Measurements from ENCODE around the gene FBXO31.

FBXO31 gene

DNA sequence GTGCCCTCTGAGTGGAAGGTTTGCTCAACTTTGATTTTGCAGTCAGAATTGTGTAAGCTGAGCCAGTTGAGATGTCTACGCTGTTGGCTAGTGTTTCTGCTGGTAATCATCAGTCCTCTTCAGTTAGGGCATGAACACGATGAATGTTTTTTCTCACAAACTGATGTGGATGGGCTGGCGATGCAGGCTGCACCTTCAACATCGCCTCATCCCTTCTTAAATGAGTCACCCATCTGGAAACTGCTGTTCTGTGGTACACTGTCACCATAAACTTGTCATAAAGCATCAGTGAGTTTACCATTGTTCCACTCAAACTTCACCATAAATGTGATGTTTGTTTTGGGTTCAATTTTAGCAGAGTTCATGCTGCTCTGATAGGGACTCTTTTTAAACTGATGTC, 74.8 kb downstream of the FBXO31 start:
- in situ Hi-C loops (cut with HindIII; ENCODE audit: low pct_ligation_motif_present, low pct_unique_long_range_greater_than_20kb, low sequenced_read_pairs) = no loop called here
- DNase-seq = no peak

DNA sequence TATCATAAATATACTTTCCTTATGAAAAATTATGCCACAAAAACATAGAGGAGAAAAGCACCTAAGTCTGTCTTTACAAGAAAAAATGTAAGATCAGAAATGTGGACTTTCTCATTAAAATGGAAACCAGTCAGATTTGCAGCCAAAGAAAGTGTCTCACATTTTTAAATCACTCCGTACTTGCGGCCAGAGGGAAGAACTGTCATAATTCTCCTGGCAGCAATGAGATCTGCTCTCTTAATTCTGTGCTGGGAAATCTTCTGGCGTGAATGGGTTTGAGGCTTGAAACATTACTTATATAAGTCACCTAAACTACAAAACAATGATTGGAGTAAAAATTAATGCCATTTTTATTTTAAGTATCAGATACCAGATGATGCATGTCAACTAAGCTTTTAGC, 77.1 kb downstream of the FBXO31 start:
- no peak for DNase-seq
- in situ Hi-C loops (cut with HindIII; ENCODE audit: low pct_ligation_motif_present, low pct_unique_long_range_greater_than_20kb, low sequenced_read_pairs) = no loop called here

DNA sequence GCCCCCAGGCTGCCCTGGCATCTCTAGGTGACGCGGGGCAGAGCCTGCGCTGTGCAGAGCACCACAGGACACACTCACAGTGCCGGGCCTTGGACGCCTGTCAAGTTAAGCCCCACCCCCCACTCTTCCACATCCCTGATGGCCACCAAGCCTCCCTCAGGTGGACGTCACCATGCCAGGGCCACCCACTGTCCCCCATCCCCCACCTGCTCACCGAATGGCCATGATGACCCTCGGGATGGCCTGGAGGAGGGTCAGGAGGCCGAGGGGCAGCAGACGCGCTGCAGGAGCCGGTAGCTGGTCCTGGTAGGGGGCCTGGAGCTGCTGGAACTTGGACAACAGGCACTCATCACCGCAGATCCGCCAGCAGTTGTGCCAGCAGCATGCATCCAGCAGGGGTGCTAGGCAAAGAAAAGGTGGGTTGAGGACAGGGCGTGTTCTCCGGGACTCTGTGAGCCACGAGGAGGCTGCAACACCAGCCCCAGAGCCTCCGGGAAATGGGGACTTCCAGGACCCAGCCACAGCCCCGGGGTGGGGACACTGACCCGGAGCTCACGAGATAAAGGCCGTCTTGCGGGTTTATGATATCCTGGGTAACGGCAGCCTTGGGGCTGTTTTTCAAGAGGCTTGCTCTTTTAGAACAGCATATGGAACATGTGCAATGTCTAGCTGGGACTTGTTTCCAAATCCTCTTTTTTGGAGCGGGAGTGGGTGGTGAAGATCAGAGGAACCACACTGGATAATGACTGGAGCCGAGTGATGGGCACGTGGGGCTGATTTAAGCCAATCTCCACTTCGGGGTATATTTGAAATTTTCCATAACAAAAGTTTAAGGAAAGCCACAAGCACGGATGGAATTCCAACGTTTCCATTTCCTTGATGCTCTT, 77.8 kb downstream of the FBXO31 start:
- DNase-seq = no peak

DNA sequence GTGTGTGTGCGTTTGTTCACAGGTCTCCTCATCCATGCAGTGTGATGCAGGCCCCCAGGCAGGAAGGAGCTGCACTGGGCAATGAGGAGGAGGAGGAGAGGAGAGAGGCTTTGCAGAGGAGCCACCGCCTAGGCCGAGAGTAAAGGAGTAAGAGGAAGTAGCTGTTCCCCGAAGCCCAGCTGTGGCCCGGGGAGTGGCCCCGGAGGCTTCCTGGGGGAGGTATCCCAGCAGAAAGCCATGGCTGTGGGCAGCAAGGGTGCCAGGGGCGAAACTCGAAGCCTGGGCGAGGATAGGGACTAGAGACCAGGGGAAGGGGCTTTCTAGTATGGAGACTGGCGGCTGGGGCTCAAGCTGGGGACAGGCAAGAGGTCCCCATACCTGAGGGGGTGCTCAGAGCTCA, 78.6 kb downstream of the FBXO31 start:
- in situ Hi-C loops (cut with HindIII; ENCODE audit: low pct_ligation_motif_present, low pct_unique_long_range_greater_than_20kb, low sequenced_read_pairs) = no loop called here
- no peak for DNase-seq

More for the DNA sequence above, 77.8 kb downstream of the FBXO31 start:
- in situ Hi-C loops (cut with HindIII; ENCODE audit: low pct_ligation_motif_present, low pct_unique_long_range_greater_than_20kb, low sequenced_read_pairs) = no loop called here

DNA sequence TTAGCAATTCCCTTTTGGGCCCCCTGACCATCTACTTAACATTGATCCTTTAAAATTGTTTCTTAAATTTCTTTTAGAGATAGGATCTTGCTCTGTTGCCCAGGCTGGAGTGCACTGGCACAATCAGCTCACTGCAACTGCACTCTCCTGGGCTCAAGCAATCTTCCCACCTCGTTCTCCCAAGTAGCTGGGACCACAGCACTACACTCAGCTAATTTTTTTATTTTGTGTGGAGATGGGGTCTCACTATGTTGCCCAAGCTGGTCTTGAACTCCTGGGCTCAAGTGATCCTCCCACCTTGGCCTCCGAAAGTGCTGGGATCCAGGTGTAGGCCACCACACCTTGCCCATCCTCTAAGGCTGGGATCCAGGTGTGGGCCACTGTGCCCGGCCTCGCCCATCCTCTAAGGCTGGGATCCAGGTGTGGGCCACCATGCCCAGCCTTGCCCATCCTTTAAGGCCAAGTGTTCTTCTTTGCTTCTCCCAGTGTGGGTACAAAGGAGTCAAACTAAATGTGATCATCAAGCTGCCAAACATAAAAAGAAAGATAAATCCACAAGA, 79.5 kb downstream of the FBXO31 start:
- in situ Hi-C loops (cut with HindIII; ENCODE audit: low pct_ligation_motif_present, low pct_unique_long_range_greater_than_20kb, low sequenced_read_pairs) = no loop called here
- no peak for DNase-seq

DNA sequence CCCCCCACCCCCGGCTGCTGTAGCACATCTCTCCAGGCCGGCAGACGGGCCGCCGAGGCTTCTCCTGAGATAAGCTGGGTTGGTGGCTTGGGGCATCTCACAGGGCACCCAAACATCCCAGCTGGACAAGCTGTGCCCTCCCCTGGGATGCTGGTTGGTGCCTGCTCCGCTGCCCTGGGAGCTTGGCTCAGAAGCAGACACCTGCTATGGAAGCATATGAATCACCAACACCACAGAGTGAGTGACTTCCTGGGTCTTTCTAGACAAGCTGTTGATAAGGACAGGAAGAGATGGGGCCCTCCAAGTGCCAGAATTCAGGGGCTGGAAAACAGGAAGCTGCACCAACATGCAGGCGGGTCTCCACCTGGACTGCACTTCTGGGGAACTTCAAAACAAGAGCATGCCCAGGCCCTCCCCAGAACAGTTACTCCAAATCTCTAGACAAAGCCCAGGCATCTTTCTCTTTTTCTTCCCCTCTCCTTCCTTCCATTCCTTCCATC, 80.1 kb downstream of the FBXO31 start:
- DNase-seq = peak; percentile 33
- in situ Hi-C loops (cut with HindIII; ENCODE audit: low pct_ligation_motif_present, low pct_unique_long_range_greater_than_20kb, low sequenced_read_pairs) = no loop called here

DNA sequence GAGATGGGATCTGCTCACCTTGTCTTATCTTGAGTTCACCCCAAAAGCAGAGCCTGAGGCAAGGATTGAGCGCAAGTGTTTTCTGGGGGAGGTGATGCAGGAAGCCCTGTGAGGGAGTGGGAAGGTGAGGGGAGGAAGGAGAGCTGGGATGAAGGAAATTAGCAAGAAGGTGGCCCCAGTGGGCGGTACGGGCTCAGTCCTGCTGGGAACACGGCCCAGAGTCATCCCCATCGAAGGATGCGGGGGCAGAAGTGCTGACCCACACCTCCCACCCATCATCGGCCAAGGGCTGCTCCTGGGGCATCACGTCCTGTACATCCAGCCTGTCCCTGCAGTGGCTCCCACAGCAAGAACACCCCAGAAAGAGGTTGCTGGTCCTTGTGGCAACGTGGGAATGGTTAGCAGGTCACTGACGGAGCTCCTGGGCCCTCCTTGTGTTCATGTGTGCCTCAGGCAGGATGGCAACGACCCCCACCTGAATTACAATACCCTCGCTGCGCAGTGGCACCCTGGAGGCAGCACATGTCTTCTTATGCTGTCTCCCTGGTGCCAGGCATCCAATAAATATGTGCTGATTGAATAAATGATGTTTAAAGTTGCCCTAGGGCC, 84.6 kb downstream of the FBXO31 start:
- in situ Hi-C loops (cut with HindIII; ENCODE audit: low pct_ligation_motif_present, low pct_unique_long_range_greater_than_20kb, low sequenced_read_pairs) = no loop called here
- no peak for DNase-seq

DNA sequence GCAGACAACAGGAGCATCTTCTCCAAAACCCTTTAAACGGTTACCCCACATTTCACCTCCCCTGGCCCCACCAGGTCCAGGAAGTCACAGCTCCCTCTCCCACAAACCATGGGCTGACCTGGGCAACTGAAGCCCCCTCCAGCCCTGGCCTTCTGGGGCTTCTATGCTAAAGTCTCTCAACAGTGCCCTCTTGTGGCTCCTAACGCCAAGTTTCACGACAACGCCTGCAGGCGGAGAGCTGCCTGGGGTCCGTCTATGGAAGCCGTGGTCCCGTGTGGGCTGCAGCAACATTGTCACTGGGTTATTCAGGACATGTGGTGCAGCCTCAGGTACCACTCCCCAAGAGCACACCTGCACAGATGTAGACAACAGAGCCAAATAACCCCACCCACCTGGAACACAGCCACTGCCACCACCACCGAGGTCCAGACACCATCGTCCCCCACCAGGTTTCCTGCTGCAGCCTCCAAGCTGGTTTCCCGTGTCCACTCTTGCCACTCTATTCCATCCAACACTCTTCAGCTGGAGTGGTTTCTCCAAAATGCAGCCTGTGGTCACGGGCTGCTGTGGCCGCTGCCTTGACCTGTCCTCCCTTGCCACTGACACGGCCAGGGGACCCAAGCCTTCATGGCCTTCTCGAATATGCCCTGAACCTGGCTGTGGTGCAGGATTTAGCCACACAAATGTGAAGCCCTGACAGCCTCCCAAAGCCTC, 85.5 kb downstream of the FBXO31 start:
- in situ Hi-C loops (cut with HindIII; ENCODE audit: low pct_ligation_motif_present, low pct_unique_long_range_greater_than_20kb, low sequenced_read_pairs) = no loop called here
- peak; percentile 37 for DNase-seq

DNA sequence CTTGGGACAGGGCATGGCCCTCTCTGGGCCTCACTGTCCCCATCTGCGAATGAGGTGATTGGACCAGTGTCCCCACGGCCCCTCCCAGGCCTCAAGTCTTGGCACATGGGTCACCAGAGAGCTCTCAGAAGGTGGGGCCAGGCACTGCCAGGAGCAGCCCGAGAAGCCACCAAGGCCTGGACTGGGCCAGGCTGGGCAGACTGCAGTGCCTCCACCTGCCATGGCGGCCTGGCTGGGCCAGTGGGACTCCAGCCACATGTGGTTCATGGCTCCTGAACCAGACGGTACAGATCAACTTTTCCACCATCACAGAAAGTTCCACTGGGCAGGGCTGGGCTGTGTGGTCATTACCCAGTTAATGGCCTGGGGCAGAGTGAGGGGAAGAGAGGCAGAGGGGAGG, 86.2 kb downstream of the FBXO31 start:
- DNase-seq = no peak
- in situ Hi-C loops (cut with HindIII; ENCODE audit: low pct_ligation_motif_present, low pct_unique_long_range_greater_than_20kb, low sequenced_read_pairs) = no loop called here

DNA sequence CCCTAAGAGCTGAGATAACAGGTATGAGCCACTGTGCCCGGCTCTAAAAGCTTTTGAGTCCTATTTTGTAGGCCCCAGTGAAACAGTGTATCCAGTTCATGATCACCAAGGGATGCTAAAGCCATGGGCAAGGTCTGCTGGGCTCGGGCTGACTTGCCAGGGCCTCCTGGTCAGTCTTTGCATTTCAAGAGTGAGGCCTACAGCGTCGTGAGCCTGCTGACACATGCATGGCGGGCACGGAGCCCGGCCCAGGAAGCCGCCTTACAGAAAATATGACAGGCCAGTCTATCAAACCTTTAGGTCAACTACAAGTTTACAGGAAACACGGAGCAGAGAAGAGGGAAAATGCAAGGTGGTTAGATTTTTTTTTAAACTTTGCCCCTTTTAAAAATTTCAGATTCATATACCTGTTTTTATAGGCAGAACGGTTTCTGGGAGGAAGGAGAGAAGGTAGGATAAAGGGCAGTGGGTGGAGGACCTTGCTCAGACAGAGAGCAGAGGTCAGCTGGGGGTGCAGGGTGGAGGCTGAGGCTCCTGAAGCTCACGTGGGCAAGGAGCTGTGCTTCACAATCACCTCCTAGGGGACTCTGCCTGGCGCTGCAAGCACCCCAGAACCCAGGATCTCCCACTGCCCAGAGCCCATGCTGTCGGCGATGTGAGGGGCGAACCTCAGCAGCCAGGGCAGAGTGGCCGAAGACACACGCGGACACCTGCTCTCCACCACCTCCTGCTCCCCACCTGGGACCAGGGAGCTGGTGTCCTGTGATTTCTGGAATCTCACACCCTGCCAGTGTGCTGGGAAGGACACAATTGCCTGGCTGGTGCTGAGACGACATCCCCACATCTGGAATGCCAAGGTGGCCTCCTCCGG, 87.7 kb downstream of the FBXO31 start:
- in situ Hi-C loops (cut with HindIII; ENCODE audit: low pct_ligation_motif_present, low pct_unique_long_range_greater_than_20kb, low sequenced_read_pairs) = no loop called here
- no peak for DNase-seq

DNA sequence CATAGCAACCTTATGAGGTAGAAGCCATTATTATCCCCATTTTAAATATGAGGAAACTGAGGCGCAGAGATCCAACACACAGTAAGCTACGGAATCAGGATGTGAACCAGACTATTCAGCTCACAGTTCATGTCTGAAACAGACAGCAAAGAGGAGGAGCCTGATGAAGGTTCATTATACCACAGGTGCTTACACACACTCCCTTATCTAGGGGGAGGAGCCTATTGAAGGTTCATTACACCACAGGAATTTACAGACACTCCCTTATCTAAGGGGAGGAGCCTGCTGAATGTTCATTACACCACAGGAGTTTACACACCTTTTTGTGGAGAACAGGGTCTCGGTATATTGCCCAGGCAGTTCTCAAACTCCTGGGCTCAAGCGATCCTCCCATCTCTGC, 88.3 kb downstream of the FBXO31 start:
- in situ Hi-C loops (cut with HindIII; ENCODE audit: low pct_ligation_motif_present, low pct_unique_long_range_greater_than_20kb, low sequenced_read_pairs) = no loop called here
- DNase-seq = peak; percentile 46

DNA sequence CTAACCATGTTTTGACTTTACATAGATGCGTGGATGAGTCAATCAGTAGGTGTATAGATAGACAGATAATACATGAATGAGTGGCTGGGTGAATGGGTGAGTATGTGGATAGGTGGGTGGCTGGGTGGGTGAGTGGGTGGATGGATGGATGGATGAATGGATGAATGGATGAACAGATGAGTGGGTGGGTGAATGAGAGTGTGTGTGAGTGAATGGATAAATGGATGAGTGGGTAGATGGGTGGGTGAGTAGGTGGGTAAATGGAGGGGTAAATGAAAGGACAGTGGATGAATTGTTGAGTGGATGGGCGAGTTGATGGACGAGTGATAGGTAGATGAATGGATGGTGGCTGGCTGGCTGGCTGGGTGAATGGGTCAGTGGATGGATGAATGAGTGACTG, 89.6 kb downstream of the FBXO31 start:
- no peak for DNase-seq
- in situ Hi-C loops (cut with HindIII; ENCODE audit: low pct_ligation_motif_present, low pct_unique_long_range_greater_than_20kb, low sequenced_read_pairs) = no loop called here

DNA sequence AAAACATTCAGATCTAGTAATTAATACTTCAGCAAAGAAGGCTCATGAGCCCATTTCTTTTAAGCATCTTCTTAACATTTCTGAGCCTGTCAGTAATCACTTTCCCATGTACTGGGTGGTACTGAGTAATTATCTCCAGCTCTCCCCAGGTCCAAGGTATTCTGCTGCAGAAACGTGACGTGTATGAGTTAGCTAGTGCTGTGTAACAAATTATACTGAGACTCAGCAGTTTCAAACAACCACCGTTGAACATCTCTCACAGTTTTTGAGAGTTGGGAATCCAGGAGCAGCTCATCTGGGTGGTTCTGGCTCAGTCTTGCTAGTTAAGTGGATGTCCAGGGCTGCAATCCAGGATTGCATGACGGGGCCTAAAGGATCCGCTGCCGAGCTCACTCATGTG, 91.6 kb downstream of the FBXO31 start:
- DNase-seq = no peak
- in situ Hi-C loops (cut with HindIII; ENCODE audit: low pct_ligation_motif_present, low pct_unique_long_range_greater_than_20kb, low sequenced_read_pairs) = no loop called here

DNA sequence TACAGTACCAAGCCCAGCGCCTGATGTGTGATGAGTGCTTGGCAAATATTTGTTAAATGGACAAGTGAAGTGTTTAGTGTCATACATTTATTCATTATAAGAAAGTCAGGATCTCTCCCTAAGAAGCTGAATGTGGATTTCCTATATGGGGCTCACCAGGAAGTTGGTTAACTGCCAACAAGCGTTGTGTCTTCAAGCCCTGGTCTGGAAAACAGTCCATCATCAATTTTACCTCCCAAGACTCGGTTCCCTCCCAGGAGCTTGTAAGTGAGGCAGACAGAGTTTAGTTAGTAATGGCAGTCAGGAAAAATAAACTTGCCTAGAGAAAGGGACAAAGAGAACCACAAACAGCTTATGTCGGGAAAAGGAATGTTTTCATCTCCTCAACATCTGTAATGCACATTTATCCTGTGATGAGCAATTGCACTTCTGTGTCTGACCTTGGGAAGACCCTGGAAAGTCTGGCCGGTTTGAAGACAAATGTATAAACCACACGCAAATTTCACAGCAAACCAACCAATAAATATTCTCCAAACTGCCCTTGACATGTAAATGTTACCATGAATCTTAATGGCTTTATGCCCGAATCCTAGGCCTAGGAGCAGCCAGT, 94.7 kb downstream of the FBXO31 start:
- in situ Hi-C loops (cut with HindIII; ENCODE audit: low pct_ligation_motif_present, low pct_unique_long_range_greater_than_20kb, low sequenced_read_pairs) = no loop called here
- no peak for DNase-seq

DNA sequence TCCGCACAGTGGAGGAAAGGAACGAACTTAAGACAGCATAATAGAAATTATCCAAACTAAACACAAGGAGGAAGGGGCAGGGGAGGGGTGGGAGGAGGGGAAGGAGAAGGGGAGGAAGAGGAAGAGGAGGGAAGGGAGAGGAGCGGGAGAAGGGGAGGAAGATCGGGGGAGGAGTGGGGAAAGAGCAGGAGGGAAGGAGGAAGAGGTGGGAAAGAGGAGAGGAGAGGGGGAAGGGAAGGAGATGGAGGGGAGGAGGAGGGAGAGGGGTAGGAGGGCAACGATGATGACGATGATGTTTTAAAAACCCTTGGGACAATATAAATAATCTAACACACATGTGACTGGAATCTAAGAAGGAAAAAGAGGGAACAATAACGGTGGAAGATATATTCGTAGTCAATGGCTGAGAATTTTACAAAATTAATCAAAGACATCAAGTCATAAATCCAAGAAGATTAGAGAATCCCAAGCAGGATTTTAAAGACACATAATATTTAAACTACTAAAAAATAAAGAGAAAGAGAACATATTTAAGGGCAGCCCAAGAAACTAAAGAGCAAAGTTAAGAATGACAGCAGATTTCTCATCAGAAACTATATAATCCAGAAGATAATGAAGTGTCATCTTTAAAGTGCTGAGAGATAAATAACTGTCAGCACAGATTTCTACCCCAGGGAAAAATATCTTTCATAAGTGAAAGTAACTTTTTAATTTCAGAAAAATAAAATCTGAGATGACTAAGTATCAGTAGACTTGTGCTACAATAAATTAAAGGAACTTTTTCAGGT, 96.5 kb downstream of the FBXO31 start:
- in situ Hi-C loops (cut with HindIII; ENCODE audit: low pct_ligation_motif_present, low pct_unique_long_range_greater_than_20kb, low sequenced_read_pairs) = no loop called here
- DNase-seq = no peak

DNA sequence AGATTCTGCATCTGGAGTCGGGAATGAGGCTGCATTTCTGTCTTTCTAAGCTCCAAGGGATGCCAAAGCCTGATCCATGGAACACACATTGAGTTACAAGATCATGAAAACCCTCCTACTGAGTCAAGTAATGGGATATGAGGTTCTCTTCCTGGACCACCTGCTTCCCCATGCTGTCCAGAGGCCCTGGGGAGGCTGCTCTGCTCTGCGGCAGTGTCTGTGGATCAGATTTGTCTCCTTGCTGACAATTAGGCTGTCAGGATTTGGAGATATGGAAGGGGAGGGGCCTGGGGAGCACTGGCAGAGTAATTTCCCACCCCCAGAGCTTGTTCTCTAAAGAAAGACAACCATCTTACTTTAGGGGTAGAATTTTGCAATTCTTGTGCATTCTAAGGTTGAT, 99.4 kb downstream of the FBXO31 start:
- no peak for DNase-seq
- in situ Hi-C loops (cut with HindIII; ENCODE audit: low pct_ligation_motif_present, low pct_unique_long_range_greater_than_20kb, low sequenced_read_pairs) = no loop called here

DNA sequence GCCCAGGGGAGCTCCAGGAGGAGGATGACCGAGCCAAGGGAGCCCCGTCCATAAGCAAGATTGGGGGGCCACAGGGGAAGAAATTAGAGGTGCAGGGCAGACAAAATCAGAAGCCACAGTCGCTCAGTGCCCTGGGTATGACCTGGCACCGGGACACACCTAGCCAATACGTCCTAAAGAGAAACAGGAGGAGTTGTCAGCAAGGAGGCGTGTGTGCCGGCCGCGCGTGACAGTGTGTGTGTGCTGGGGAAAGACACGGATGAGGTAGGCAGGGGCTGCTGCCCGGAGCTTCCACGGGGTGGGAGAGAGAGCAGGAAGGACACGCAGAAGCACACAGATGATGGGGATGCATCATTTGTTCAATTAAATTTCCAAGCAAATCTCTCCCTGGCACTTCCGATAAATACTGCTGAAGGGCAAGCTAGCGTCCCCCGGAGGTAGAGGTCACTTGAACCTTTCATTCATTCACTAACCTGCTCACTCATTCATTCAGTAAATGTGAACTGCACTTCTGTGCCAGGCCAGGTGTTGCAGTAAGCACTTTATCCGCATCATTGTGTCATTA, 104.4 kb downstream of the FBXO31 start:
- no peak for DNase-seq
- in situ Hi-C loops (cut with HindIII; ENCODE audit: low pct_ligation_motif_present, low pct_unique_long_range_greater_than_20kb, low sequenced_read_pairs) = no loop called here

All from ACHN (cell line).